Stimulated activated naive CD8-positive, alpha-beta T cell treated with anti-CD3 and anti-CD28 coated beads, Interleukin-15, amount 100 ng/mL, for 72 hours (primary cell): ENCODE data around the gene PDE4D.

Source experiments
- ATAC-seq: fragments of 150-1000 bp; cut with Tn5 transposase; 2 replicates; pipeline ENCODE4 v1.10.0; 2021; ENCODE audit warnings: mild to moderate bottlenecking, moderate library complexity
- DNase-seq, 2 donors: peaks; one replicate each; pipeline ENCODE4 v3.0.0; 2021 to 2022
- H3K27ac Mint-ChIP-seq, 2 donors: one replicate each; pipeline ENCODE4 v1.8.0; 2022; ENCODE audit warnings: mild to moderate bottlenecking in 2 of 2, mixed read lengths in 2 of 2, moderate library complexity in 2 of 2
- H3K27me3 Mint-ChIP-seq: one replicate; pipeline ENCODE4 v1.8.0; 2022; ENCODE audit warnings: mixed read lengths
- H3K4me1 Mint-ChIP-seq: one replicate; pipeline ENCODE4 v1.8.0; 2022; ENCODE audit warnings: mild to moderate bottlenecking, mixed read lengths
- H3K4me3 Mint-ChIP-seq, 2 donors: one replicate each; pipeline ENCODE4 v1.8.0; 2022; ENCODE audit warnings: mild to moderate bottlenecking in 2 of 2, mixed read lengths in 2 of 2, moderate library complexity in 1 of 2
- H3K9me3 Mint-ChIP-seq, 2 donors: one replicate each; pipeline ENCODE4 v1.8.0; 2022; ENCODE audit warnings: mixed read lengths in 2 of 2

Gene PDE4D

DNA sequence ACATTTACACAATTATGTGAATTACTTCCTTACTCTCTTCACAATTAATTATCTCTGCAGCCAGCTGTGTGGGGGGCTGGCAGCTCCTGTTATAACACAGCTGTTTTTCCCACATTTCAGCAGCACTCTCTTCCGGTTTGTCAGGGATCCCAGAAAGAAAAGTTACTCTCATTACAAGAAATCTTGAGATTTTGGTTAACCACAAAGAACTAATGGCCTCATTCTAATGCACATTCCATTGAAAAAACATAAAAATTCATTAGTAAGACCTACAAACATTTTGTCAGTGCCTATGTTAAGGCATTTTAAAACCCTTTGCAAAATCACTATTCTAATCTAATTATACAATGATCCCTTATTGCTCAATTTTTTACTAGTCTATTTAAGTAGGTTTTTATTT, 64.1 kb downstream of the PDE4D start:
- DNase-seq (no peak), ATAC-seq (no peak)
- no peak overlapping the region for H3K27ac Mint-ChIP-seq
- no peaks in the 10 kb centered on the region for H3K9me3 Mint-ChIP-seq
- no peaks in the 10 kb centered on the region for H3K4me1 Mint-ChIP-seq
- H3K4me3 Mint-ChIP-seq: no peak overlapping the region
- no peaks in the 10 kb centered on the region for H3K27me3 Mint-ChIP-seq

DNA sequence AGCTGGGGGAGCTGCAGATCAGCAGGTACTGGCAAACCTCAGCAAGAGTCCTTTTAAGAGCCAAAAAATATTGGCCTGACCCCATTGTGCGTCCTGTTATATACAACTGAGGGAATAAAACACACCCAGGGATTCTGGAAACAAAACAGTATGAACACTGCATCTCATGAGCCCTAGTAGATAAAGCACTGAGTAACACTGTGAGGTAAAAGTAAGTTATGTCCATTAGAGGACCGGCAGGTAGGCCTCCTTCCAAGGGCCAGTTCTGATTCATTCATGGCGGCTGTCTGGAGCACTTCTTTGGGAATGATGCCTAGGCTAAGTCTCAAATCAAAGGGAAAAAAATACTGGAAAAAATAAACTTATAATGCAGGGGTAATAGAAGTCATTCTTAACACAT, 64.9 kb downstream of the PDE4D start:
- ATAC-seq (no peak), DNase-seq (no peak)
- Mint-ChIP-seq H3K4me1 (no peaks in the 10 kb centered on the region), H3K9me3 (no peaks in the 10 kb centered on the region), H3K4me3 (no peak overlapping the region), H3K27ac (no peak overlapping the region), H3K27me3 (peaks cover 4% of the 10 kb centered on the region)

DNA sequence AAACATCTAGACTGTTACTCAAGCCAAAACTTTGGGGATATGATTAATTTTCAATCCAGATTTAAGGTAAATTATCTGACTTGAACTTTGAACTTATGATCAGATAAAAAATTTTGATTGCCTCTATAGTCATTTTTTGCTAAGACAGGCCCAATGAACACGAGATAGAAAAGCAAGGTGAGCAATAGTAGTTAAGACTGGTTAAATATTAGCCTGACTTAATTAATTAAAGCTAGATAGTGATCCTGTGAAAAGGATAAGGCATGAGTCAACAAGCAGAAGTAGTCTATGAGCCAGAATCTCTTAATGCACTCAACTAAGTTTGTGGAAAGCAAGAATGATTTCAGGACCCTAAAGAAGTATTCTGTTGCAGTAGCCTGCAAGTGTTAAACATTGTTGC, 66.5 kb downstream of the PDE4D start:
- ATAC-seq (no peak), DNase-seq (no peak)
- Mint-ChIP-seq H3K4me3 (no peak overlapping the region), H3K27ac (no peak overlapping the region), H3K4me1 (no peaks in the 10 kb centered on the region), H3K9me3 (no peaks in the 10 kb centered on the region), H3K27me3 (peaks cover 13% of the 10 kb centered on the region)

DNA sequence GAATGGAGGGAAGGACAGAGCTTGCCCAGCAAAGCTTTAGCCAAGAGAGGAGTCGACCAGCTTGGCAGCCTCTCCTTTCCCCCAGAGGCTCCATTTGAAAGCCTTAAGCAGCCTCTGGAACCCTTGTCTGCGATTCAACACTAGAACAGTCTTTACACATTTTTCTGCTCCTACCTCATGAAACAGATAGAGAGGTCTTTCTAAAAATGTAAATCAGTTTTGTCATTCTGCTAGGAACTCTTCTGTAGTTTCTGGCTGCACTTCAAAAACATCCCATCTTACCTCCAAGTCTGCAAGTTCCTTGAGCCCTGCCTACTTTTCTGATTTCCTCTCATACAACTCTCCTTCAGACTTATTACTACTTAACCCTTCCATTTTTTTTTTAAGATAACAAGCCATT, 70.1 kb downstream of the PDE4D start:
- no peaks in the 10 kb centered on the region for H3K4me1 Mint-ChIP-seq
- ATAC-seq (no peak), DNase-seq (no peak)
- no peaks in the 10 kb centered on the region for H3K9me3 Mint-ChIP-seq
- H3K4me3 Mint-ChIP-seq: no peak overlapping the region
- H3K27me3 Mint-ChIP-seq: peaks cover 27% of the 10 kb centered on the region
- no peak overlapping the region for H3K27ac Mint-ChIP-seq

DNA sequence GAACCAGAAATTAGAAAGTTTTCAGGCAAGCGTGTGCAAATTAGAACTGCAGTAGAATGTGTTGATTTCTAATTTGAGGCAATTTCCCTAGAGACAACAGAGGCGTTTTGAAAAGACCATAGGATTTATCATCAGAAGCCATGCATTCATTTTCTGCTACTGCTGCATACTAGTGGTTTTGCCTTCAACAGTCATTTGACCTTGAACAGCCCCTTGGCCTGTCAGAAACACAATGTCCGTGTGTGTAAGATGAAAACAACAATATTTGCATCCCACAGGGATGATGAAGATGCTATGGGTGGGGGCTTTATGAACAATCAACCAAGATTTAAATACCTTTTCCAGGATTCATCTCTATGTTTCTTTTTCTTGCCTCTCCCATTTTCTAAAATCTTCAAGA, 73.7 kb downstream of the PDE4D start:
- Mint-ChIP-seq H3K4me3 (no peak overlapping the region), H3K27me3 (peaks cover 28% of the 10 kb centered on the region), H3K4me1 (no peaks in the 10 kb centered on the region), H3K9me3 (no peaks in the 10 kb centered on the region), H3K27ac (no peak overlapping the region)
- ATAC-seq (no peak), DNase-seq (no peak)

DNA sequence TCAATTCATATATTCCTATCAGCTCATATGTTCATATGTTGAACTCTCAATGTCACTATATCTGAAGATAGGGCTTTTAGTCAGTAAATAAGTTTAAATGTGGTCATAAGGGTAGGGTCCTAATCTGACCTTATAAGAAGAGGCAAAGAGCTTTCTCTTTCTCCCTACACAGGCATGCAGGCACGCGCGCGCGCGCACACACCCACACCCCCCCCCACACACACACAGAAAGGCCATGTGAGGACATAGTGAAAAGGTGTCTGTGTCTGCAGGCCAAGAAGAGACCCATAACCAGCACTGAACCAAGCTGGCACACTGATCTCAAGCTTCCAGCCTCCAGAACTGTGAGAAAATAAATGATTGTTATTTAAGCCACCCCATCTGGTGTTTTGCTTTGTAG, 76.0 kb downstream of the PDE4D start:
- H3K27me3 Mint-ChIP-seq: peaks cover 15% of the 10 kb centered on the region
- no peak overlapping the region for H3K27ac Mint-ChIP-seq
- no peaks in the 10 kb centered on the region for H3K4me1 Mint-ChIP-seq
- DNase-seq (no peak), ATAC-seq (no peak)
- no peaks in the 10 kb centered on the region for H3K9me3 Mint-ChIP-seq
- H3K4me3 Mint-ChIP-seq: no peak overlapping the region

DNA sequence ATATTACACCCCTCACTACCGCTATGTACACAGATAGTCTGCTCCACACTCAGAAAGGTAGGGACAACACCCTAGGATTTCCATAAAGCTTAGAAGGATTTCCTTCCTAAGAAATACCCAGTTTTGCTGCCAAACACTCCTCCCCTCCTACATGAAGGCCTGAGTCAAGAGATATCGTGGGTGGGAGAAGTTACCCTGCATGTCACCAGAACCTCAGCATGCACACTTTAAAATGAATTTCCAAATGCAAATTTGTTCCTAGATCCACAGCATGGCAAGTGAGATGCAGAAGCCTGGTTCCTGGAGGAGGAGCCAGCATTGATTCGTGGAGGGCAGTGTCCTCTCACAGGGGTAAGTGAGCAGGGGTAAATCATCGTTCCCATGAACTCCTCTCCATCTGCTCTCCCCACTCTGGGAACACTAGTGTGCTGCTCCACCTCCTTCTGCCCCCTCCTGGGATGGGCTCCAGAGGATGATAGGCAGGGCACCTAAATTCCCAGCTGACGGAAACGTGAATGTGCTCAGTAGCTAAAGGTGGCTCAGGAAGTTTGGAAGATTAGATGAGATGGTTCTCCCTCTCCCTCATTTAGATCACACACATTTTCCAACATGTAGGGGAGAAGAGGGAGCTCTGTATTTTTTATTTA, 76.7 kb downstream of the PDE4D start:
- H3K27me3 Mint-ChIP-seq: peaks cover 20% of the 10 kb centered on the region

DNA sequence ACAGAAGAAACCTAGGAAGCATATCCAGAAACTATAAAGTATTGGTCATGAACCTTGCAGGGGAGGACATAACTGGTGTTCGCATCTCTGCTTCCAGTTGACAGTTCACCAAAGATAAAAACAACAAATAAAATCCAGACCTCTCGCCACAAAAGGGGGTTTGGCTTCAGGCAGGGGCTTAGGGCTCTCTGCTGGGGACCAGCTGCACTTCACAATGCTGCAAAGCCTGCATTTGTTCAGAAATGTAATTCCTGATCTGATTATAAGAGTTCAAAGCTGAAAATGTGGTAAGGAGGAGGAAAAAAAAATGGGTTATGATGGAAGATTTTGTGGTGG, 79.0 kb downstream of the PDE4D start:
- DNase-seq (no peak), ATAC-seq (no peak)
- H3K4me3 Mint-ChIP-seq: no peak overlapping the region

More for the DNA sequence above, 76.7 kb downstream of the PDE4D start:
- peak overlapping the region in 1 of 2 donors; percentile 11 for H3K27ac Mint-ChIP-seq
- H3K4me1 Mint-ChIP-seq: no peaks in the 10 kb centered on the region
- H3K4me3 Mint-ChIP-seq: no peak overlapping the region
- DNase-seq: no peak
- no peaks in the 10 kb centered on the region for H3K9me3 Mint-ChIP-seq
- ATAC-seq: no peak

DNA sequence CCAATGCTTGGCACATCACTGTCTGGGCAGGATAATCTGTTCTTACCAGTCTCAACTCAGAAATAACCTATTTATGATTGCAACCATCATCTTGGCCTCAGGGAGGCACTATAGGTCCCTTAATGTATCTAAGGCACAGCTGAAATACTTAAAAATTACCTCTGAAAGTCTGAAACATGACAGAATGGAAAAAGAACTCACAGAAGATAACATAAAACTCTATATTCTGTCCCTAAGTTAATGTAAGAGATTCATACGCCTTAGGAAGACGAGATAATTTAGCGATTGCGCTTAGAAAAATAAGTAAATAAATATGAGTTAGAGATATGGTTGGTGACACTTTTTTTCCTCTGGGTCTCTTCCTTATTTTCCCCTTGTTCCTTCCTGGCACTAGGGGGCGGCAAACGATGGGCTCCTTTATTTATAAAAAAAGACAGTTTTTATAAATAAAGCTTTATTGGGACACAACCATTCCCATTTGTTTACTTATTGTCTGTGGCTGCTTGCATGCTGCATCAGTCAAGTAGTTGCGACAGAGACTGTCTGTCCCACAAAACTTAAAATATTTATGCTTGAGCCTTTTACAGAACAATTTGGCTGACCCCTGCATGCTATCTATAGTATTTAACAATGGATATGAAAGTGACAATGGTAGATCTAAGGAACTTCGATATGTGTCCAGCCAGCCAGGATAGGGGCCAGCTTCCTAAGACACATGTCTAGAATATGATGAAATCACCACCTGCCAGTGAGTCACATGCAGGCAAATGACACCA, 79.6 kb downstream of the PDE4D start:
- Mint-ChIP-seq H3K4me1 (peaks cover 6% of the 10 kb centered on the region), H3K4me3 (no peak overlapping the region), H3K9me3 (no peaks in the 10 kb centered on the region), H3K27ac (no peak overlapping the region), H3K27me3 (peaks cover 23% of the 10 kb centered on the region)
- DNase-seq (peak; percentile 17 to 21), ATAC-seq (peak; percentile 70)

More for the DNA sequence above, 79.0 kb downstream of the PDE4D start:
- Mint-ChIP-seq H3K9me3 (no peaks in the 10 kb centered on the region), H3K4me1 (peaks cover 6% of the 10 kb centered on the region), H3K27me3 (peaks cover 23% of the 10 kb centered on the region), H3K27ac (no peak overlapping the region)

DNA sequence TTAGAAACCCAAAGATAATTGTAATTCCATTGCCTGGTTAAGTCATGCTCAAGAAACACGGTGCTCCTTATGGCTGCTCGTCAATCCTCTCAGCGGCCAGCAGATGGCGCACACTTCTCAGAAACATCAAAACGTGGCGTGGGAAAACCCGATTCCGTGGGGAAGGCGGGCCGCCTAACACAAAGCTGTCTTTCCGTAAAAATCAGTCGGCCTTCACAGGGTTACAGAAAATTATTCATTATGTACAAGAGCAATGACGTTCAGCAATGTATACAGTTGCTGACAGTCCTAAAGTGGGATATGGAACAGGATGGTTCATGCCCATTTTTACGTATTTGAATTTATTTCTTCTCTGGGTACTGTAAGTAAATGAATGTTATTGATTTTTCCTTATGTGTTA, 83.5 kb downstream of the PDE4D start:
- Mint-ChIP-seq H3K9me3 (no peaks in the 10 kb centered on the region), H3K27ac (no peak overlapping the region), H3K27me3 (peaks cover 18% of the 10 kb centered on the region), H3K4me1 (peaks cover 6% of the 10 kb centered on the region), H3K4me3 (no peak overlapping the region)
- ATAC-seq: peak; percentile 44
- peak; percentile 37 to 42 for DNase-seq

DNA sequence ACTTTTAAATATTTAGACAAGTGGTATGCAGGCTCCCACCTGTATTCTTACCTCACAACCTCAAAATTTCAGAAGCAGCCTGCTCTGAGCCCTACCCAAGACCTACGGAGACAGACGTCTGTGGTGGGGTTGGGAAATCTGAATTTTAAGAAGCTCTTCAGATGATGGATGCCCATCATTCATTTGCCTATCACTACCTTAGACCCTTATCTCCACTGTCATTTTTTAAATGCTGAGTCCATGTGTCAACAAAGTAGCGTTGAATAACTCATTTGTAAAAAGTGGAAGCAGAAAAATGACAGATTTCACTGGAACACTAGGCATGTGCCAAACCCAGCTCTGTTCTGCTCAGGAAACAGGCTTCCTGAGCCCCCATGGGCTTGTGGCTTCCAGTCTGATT, 85.7 kb downstream of the PDE4D start:
- Mint-ChIP-seq H3K27me3 (peaks cover 18% of the 10 kb centered on the region), H3K9me3 (no peaks in the 10 kb centered on the region), H3K27ac (no peak overlapping the region), H3K4me3 (no peak overlapping the region), H3K4me1 (peaks cover 6% of the 10 kb centered on the region)
- no peak for ATAC-seq
- DNase-seq: no peak

DNA sequence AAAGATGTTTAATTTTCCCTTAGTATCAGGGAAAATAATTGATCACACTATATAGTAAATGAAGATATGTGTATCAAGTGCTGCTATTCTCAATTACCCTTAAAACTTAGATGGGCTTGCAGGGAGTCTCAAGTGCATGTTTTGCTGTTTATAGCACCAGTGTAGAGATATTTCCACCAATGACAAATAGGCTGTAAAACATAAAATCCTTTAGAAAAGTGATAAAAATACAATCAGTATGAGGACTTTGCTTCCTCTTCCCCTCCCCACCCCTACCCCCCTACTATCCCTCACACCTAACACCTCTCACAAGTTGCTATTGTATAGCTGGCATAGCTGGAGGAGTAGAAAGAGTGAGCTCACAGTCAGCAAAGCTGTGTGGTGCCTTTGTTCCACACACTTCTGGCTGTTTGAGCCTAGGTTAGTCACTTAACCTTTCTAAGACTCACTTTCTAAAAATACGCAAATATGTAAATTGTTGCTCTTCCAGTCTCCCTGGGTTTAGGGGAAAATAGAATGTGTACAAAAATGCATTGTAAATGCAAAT, 93.1 kb downstream of the PDE4D start:
- Mint-ChIP-seq H3K4me3 (no peak overlapping the region), H3K27ac (no peak overlapping the region), H3K27me3 (no peaks in the 10 kb centered on the region), H3K9me3 (no peaks in the 10 kb centered on the region), H3K4me1 (no peaks in the 10 kb centered on the region)
- no peak for ATAC-seq
- DNase-seq: no peak

DNA sequence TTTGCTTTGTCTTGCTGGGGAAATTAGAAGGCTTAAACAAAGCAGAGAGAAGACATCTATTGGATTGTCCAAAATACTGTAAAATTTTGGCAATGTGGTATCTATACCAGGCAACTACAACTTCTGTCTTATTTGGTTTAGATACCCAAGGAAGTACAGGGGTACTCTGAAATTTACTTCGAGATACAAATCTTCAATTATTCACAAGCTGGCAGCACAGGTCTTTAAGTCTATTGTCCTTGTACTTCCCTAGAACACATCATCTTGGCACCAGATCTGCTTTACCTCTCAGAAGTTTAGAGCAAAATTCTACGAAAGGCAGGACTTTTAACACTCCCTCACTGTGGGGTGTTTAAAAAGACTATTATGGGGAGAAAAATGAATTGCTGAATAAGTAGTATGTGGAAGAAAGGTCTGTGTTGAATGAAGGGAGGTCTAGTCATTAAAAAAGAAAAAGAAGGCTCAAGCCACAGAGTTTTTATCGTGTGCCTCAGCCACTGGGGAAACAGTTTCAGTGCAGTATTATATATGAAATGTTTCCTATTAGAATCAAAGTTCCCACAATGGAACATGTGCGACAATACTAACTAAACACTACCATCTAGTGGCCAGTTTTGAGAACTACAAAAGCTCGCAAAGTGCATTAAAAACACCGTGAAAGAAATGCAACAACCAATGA, 93.7 kb downstream of the PDE4D start:
- H3K27ac Mint-ChIP-seq: no peak overlapping the region
- ATAC-seq: peak; percentile 49
- H3K4me1 Mint-ChIP-seq: no peaks in the 10 kb centered on the region
- H3K4me3 Mint-ChIP-seq: no peak overlapping the region
- DNase-seq: peak in 1 of 2 donors; percentile 27
- no peaks in the 10 kb centered on the region for H3K9me3 Mint-ChIP-seq
- H3K27me3 Mint-ChIP-seq: no peaks in the 10 kb centered on the region

DNA sequence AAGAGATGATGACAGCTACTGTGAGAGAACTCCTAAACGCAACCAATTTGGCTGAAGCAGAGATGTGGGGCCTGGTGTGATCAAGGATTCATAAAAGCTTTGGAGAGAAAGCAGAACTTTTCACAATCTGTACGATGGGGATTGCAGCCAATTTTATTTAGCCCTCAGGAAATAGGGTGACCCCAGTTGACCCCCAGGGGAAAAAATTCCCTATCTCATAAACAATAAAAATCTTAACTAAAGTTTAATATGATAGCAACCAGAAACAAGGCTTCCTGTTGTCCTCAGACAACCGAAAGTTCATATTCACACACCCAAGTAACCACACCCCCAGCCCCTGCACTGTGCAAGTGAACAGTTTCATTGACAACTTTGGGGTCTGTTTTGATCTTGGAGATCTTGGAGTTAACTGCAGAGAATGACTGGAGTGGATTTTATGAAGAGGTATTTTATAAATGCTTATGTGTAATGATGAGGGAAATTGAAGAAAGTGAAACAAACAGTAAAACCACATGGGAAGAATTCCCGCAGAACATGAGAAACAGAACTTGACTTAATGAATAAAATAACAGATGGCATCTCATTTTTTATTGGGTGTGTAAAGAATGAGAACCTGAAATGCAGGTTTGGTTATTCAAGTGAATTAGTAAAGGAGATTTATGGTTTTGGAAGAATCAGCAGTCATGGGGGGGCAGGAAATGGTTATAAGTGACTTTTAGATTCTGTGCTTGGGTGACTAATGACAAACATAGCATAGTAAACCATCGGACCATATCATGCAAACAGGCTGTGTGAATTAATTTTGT, 94.5 kb downstream of the PDE4D start:
- no peak overlapping the region for H3K4me3 Mint-ChIP-seq
- peaks cover 3% of the 10 kb centered on the region for H3K4me1 Mint-ChIP-seq
- peak; percentile 70 for ATAC-seq
- H3K27ac Mint-ChIP-seq: no peak overlapping the region
- H3K9me3 Mint-ChIP-seq: no peaks in the 10 kb centered on the region
- no peaks in the 10 kb centered on the region for H3K27me3 Mint-ChIP-seq
- DNase-seq: no peak

DNA sequence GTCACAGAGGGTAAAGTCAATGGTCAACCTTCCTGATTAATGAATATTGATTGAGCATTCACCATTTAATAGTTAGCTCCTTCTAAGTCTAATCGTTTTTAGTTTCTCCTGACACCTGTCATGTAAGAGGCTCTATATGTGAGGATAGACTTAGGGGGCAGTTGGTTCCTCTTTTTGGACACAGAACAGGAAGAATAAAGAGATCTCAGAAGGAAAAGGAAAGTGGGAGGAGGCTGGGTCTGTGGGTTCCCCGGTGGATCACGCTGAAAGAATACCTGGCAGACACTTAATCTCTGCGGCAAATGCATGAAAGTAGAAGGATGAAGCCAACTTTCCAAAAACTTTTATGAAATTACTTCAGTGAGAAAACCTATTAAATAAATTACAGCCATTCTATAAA, 98.4 kb downstream of the PDE4D start:
- H3K9me3 Mint-ChIP-seq: no peaks in the 10 kb centered on the region
- H3K4me1 Mint-ChIP-seq: peaks cover 14% of the 10 kb centered on the region
- ATAC-seq (no peak), DNase-seq (no peak)
- peaks cover 14% of the 10 kb centered on the region for H3K27me3 Mint-ChIP-seq
- H3K27ac Mint-ChIP-seq: no peak overlapping the region
- no peak overlapping the region for H3K4me3 Mint-ChIP-seq
